Neural cell (in vitro differentiated cells): ENCODE results near the gene NUFIP1. TPM values are rescaled to one million over a fixed set of nuclear protein-coding genes. Genes with fewer than 3 reads are reported as not detected.

ENCODE experiments used
- H2AFZ ChIP-seq: fragments of 200-600, 300-800 bp; sonication (generic), shearing (Covaris generic); 2 replicates; pipeline ENCODE4 v1.6.0; 2014; ENCODE audit warnings: low read depth, mild to moderate bottlenecking, antibody characterized with exemption, low read length, moderate library complexity
- H3F3A ChIP-seq: fragments of 200-600 bp; shearing (Covaris generic); 2 replicates; pipeline ENCODE4 v1.6.1; 2016; ENCODE audit warnings: mild to moderate bottlenecking, moderate library complexity, mixed read lengths, antibody characterized with exemption, low read length; ENCODE audit not compliant: insufficient read depth, poor library complexity, severe bottlenecking
- H3K27ac ChIP-seq: fragments of 200-600, 300-800 bp; sonication (generic), shearing (Covaris generic); 2 replicates; pipeline ENCODE4 v1.5.1; 2014; ENCODE audit warnings: mild to moderate bottlenecking, low read length, moderate library complexity
- H3K27me3 ChIP-seq: fragments of 300-800, 200-600 bp; sonication (generic), shearing (Covaris generic); 2 replicates; pipeline ENCODE4 v1.6.0; 2014; ENCODE audit warnings: mild to moderate bottlenecking, low read depth, low read length, moderate library complexity; ENCODE audit not compliant: insufficient read depth
- H3K36me3 ChIP-seq: fragments of 300-800, 200-600 bp; sonication (generic), shearing (Covaris generic); 2 replicates; pipeline ENCODE4 v1.5.1; 2014; ENCODE audit warnings: mild to moderate bottlenecking, antibody characterized with exemption, low read length, moderate library complexity; ENCODE audit not compliant: insufficient read depth
- H3K4me2 ChIP-seq: fragments of 300-800, 200-600 bp; sonication (generic), shearing (Covaris generic); 2 replicates; pipeline ENCODE4 v1.6.0; 2014; ENCODE audit warnings: mild to moderate bottlenecking, low read length
- H3K4me3 ChIP-seq: fragments of 300-800, 200-600 bp; sonication (generic), shearing (Covaris generic); 2 replicates; pipeline ENCODE4 v1.5.1; 2014; ENCODE audit warnings: mild to moderate bottlenecking, low read length, moderate library complexity
- H3K79me2 ChIP-seq: fragments of 200-600 bp; shearing (Covaris generic); replicated peaks from 2 replicates; pipeline ENCODE4 v1.6.0; 2014; ENCODE audit warnings: mild to moderate bottlenecking, low read length, moderate library complexity; ENCODE audit not compliant: insufficient read depth
- H3K9ac ChIP-seq: fragments of 300-800, 200-600 bp; sonication (generic), shearing (Covaris generic); 2 replicates; pipeline ENCODE4 v1.6.1; 2016; ENCODE audit warnings: mild to moderate bottlenecking, low read length, mixed read lengths
- H3K9me2 ChIP-seq: fragments of 200-600 bp; shearing (Covaris generic); 2 replicates; pipeline ENCODE4 v1.6.1; 2016; ENCODE audit warnings: mild to moderate bottlenecking, low read length, mixed read lengths; ENCODE audit not compliant: insufficient read depth
- H3K9me3 ChIP-seq: fragments of 200-600, 300-800 bp; sonication (generic), shearing (Covaris generic); 2 replicates; pipeline ENCODE4 v1.6.1; 2016; ENCODE audit warnings: mild to moderate bottlenecking, mixed run types, low read length, moderate library complexity, mixed read lengths
- H4K20me1 ChIP-seq: fragments of 200-600 bp; shearing (Covaris generic); 2 replicates; pipeline ENCODE4 v1.6.1; 2016; ENCODE audit warnings: mild to moderate bottlenecking, mixed run types; ENCODE audit not compliant: insufficient read depth
- EP300 ChIP-seq: fragments of 450-650 bp; conservative IDR thresholded peaks from 2 replicates; pipeline ENCODE4 v1.6.1; 2014; ENCODE audit warnings: antibody characterized with exemption, mild to moderate bottlenecking, moderate library complexity; ENCODE audit not compliant: poor library complexity, severe bottlenecking
- EZH2 ChIP-seq: fragments of 200-600, 300-800 bp; shearing (Covaris generic), sonication (generic); IDR thresholded peaks from 2 replicates; pipeline ENCODE4 v1.6.1; 2014; ENCODE audit warnings: antibody characterized with exemption, low read length, borderline replicate concordance, mild to moderate bottlenecking; ENCODE audit not compliant: insufficient read depth, poor library complexity, severe bottlenecking
- MXI1 ChIP-seq: fragments of 450-650 bp; conservative IDR thresholded peaks from 2 replicates; pipeline ENCODE4 v1.6.1; 2014; ENCODE audit warnings: antibody characterized with exemption, mild to moderate bottlenecking; ENCODE audit not compliant: poor library complexity, severe bottlenecking
- POLR2AphosphoS5 ChIP-seq: IDR thresholded peaks from 2 replicates; pipeline ENCODE4 v1.6.1; 2012
- RAD21 ChIP-seq: fragments of 450-650 bp; conservative IDR thresholded peaks from 2 replicates; pipeline ENCODE4 v1.6.1; 2014; ENCODE audit warnings: antibody characterized with exemption, mild to moderate bottlenecking, moderate library complexity
- SMC3 ChIP-seq: fragments of 450-650 bp; conservative IDR thresholded peaks from 2 replicates; pipeline ENCODE4 v1.6.1; 2014; ENCODE audit warnings: antibody characterized with exemption, mild to moderate bottlenecking, moderate library complexity; ENCODE audit not compliant: poor library complexity
- TAF1 ChIP-seq: IDR thresholded peaks from 2 replicates; pipeline ENCODE4 v1.6.1; 2012; ENCODE audit warnings: low read depth
- polyA plus RNA-seq: library from polyadenylated mRNA; depleted of rRNA; stranded (reverse); fragments of >200 nt; gene quantifications from 2 replicates; pipeline ENCODE4 v1.2.3, GENCODE V29; 2014
- TF ChIP-seq, protein P1 (sequence below): IDR thresholded peaks from 2 replicates; pipeline ENCODE4 v1.6.1; 2012; ENCODE audit warnings: borderline replicate concordance
- TF ChIP-seq, protein P2 (sequence below): fragments of 450-650 bp; IDR thresholded peaks from 2 replicates; pipeline ENCODE4 v1.5.1; 2014; ENCODE audit warnings: antibody characterized with exemption, mild to moderate bottlenecking, moderate library complexity; ENCODE audit not compliant: poor library complexity, severe bottlenecking

The NUFIP1 gene
- polyA plus RNA-seq, 1 donor from 2014 or later: 11.0 TPM

DNA sequence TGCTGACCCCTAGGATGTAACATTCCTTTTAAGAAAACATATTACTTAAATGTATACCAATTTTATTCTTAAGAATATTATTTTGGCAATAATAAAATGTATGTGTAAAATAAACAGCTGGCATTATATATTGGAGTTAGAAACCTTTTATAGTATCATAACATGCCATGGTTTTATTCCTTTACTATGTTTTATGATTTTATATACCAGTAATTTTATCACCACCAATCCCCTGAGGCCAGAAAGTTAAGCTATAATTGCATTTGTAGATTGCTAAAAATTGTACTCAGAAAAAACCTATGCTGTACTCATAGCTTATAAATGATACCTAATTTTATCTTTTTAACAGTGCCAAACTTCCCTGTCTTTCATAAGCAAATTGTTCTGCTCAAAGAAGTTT lies 18.0 kb upstream of the NUFIP1 start:
- TF ChIP-seq POLR2AphosphoS5 (no peak), EZH2 (no peak), SMC3 (no peak), RAD21 (no peak), TAF1 (no peak), MXI1 (no peak), EP300 (no peak)
- TF ChIP-seq, protein P1, sequence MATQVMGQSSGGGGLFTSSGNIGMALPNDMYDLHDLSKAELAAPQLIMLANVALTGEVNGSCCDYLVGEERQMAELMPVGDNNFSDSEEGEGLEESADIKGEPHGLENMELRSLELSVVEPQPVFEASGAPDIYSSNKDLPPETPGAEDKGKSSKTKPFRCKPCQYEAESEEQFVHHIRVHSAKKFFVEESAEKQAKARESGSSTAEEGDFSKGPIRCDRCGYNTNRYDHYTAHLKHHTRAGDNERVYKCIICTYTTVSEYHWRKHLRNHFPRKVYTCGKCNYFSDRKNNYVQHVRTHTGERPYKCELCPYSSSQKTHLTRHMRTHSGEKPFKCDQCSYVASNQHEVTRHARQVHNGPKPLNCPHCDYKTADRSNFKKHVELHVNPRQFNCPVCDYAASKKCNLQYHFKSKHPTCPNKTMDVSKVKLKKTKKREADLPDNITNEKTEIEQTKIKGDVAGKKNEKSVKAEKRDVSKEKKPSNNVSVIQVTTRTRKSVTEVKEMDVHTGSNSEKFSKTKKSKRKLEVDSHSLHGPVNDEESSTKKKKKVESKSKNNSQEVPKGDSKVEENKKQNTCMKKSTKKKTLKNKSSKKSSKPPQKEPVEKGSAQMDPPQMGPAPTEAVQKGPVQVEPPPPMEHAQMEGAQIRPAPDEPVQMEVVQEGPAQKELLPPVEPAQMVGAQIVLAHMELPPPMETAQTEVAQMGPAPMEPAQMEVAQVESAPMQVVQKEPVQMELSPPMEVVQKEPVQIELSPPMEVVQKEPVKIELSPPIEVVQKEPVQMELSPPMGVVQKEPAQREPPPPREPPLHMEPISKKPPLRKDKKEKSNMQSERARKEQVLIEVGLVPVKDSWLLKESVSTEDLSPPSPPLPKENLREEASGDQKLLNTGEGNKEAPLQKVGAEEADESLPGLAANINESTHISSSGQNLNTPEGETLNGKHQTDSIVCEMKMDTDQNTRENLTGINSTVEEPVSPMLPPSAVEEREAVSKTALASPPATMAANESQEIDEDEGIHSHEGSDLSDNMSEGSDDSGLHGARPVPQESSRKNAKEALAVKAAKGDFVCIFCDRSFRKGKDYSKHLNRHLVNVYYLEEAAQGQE: no peak
- TF ChIP-seq, protein P2, sequence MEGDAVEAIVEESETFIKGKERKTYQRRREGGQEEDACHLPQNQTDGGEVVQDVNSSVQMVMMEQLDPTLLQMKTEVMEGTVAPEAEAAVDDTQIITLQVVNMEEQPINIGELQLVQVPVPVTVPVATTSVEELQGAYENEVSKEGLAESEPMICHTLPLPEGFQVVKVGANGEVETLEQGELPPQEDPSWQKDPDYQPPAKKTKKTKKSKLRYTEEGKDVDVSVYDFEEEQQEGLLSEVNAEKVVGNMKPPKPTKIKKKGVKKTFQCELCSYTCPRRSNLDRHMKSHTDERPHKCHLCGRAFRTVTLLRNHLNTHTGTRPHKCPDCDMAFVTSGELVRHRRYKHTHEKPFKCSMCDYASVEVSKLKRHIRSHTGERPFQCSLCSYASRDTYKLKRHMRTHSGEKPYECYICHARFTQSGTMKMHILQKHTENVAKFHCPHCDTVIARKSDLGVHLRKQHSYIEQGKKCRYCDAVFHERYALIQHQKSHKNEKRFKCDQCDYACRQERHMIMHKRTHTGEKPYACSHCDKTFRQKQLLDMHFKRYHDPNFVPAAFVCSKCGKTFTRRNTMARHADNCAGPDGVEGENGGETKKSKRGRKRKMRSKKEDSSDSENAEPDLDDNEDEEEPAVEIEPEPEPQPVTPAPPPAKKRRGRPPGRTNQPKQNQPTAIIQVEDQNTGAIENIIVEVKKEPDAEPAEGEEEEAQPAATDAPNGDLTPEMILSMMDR: no peak
- Histone ChIP-seq H3K4me3 (no peak overlapping the region), H3K79me2 (no peaks in the 10 kb centered on the region), H3K27me3 (no peaks in the 10 kb centered on the region), H2AFZ (no peak overlapping the region), H3K27ac (no peak overlapping the region), H3F3A (no peaks in the 10 kb centered on the region), H3K9ac (no peak overlapping the region), H3K36me3 (no peaks in the 10 kb centered on the region), H3K9me2 (no peaks in the 10 kb centered on the region), H4K20me1 (no peaks in the 10 kb centered on the region), H3K4me2 (no peak overlapping the region), H3K9me3 (no peaks in the 10 kb centered on the region)

DNA sequence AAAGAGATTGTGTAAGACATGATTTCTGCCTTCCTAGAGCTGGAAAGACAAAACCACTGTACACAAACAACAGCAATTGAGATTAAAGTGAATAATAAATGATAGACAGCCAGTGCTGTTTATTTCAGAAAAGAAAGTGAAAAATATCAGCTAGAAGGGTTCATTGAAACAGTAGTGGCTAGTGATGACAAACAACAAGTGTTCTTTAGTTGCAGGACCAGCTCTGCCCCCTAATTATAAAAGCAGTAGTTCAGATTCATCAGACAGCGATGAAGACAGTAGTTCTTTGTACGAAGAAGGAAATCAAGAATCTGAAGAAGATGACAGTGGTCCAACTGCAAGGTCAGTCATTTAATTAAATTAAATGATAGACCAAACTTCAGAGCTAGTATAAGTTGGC lies 14.8 kb upstream of the NUFIP1 start:
- no peaks in the 10 kb centered on the region for H4K20me1 ChIP-seq
- H3K9me3 ChIP-seq: no peaks in the 10 kb centered on the region
- H3K79me2 ChIP-seq: no peaks in the 10 kb centered on the region
- TF ChIP-seq, protein P2: no peak
- TF ChIP-seq RAD21 (no peak), MXI1 (no peak), EZH2 (no peak), EP300 (no peak), POLR2AphosphoS5 (no peak), TAF1 (no peak), SMC3 (no peak)
- TF ChIP-seq, protein P1: no peak
- H3K27ac ChIP-seq: no peak overlapping the region
- no peak overlapping the region for H3K4me2 ChIP-seq
- H3K4me3 ChIP-seq: no peak overlapping the region
- H3K9ac ChIP-seq: no peak overlapping the region
- H2AFZ ChIP-seq: no peak overlapping the region
- no peaks in the 10 kb centered on the region for H3K9me2 ChIP-seq
- no peaks in the 10 kb centered on the region for H3F3A ChIP-seq
- H3K27me3 ChIP-seq: no peaks in the 10 kb centered on the region
- H3K36me3 ChIP-seq: no peaks in the 10 kb centered on the region
